ENCODE results near the gene CNTNAP2. TPM values are rescaled to one million over a fixed set of nuclear protein-coding genes. Genes with fewer than 3 reads are reported as not detected.

Gene CNTNAP2
- total and polyA plus RNA-seq, 2 of the 8 experiments (the other 6 are each of a cell fraction or from before 2014, with no cell fraction given): 27.9 to 71.0 TPM

GRCh38 chr7:148276314-148277041 is 2159.9 kb downstream of the CNTNAP2 start (continued):
- TF ChIP-seq RBBP5 (IDR thresholded peaks at IDR 0.05; ENCODE audit: borderline replicate concordance, low read depth, low read length) (no peak), RFX5 (IDR thresholded peaks at IDR 0.05; ENCODE audit: borderline replicate concordance, low read depth, low read length) (no peak), KDM4A (IDR thresholded peaks at IDR 0.05; ENCODE audit: low read depth, low read length, severe bottlenecking) (no peak), MAFK (IDR thresholded peaks at IDR 0.05; ENCODE audit: low read depth, low read length) (no peak), TAF7 (optimal IDR thresholded peaks at IDR 0.05; ENCODE audit: borderline replicate concordance, low read depth, low read length) (no peak), JUN (IDR thresholded peaks at IDR 0.05; ENCODE audit: low read depth, low read length) (no peak), GABPA (IDR thresholded peaks at IDR 0.05; ENCODE audit: borderline replicate concordance, insufficient read depth, low read length) (no peak), CBX5 (IDR thresholded peaks at IDR 0.05; ENCODE audit: low read depth, low read length) (no peak)
